Measurements from ENCODE around the gene INTS15. TPM values are rescaled to one million over a fixed set of nuclear protein-coding genes. Genes with fewer than 3 reads are reported as not detected.

Gene INTS15
- total RNA-seq, 1 experiment from 2014 or later, result 21.4 TPM

DNA sequence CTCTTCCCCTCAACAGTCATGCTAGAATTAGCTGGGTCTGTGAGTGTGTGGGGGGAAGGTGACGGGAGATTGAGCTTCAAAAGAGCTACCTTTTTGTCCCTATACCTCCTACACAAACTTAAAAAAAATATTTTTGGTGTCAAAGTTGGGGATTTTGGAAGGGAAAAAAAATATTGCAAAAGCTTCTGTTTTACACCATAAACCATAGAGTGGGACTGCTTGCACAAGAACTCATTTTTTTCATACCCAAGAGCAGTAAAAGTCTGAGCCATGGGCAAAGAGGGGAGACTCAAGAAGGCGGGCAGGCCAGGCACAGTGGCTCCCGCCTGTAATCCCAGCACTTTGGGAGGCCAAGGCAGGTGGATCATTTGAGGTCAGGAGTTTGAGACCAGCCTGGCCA is 21.9 kb upstream of the INTS15 start:
- no peak overlapping the region for H3K4me3 ChIP-seq
- no peaks in the 10 kb centered on the region for H3K4me1 ChIP-seq (replicated peaks; ENCODE audit: insufficient read depth)
- DNase-seq, result no peak
- ChIA-PET CTCF (no interaction called here), POLR2A (ENCODE audit: unreplicated experiment) (no interaction called here)
- H3K27me3 ChIP-seq (ENCODE audit: insufficient read depth, low read depth), result peaks cover 42% of the 10 kb centered on the region
- intact Hi-C loops (cut with micrococcal nuclease; ENCODE audit: unreplicated experiment), result no loop called here
- no peaks in the 10 kb centered on the region for H4K20me1 ChIP-seq (ENCODE audit: insufficient read depth)
- H3K4me2 ChIP-seq, result no peak overlapping the region
- no peak for TF ChIP-seq EZH2 (IDR thresholded peaks at IDR 0.05; ENCODE audit: low read depth)
- TF ChIP-seq, protein P1, sequence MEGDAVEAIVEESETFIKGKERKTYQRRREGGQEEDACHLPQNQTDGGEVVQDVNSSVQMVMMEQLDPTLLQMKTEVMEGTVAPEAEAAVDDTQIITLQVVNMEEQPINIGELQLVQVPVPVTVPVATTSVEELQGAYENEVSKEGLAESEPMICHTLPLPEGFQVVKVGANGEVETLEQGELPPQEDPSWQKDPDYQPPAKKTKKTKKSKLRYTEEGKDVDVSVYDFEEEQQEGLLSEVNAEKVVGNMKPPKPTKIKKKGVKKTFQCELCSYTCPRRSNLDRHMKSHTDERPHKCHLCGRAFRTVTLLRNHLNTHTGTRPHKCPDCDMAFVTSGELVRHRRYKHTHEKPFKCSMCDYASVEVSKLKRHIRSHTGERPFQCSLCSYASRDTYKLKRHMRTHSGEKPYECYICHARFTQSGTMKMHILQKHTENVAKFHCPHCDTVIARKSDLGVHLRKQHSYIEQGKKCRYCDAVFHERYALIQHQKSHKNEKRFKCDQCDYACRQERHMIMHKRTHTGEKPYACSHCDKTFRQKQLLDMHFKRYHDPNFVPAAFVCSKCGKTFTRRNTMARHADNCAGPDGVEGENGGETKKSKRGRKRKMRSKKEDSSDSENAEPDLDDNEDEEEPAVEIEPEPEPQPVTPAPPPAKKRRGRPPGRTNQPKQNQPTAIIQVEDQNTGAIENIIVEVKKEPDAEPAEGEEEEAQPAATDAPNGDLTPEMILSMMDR (conservative IDR thresholded peaks at IDR 0.05), result no peak
- BruUV-seq (replicated peaks), result no TSS peak
- no peak overlapping the region for H3K27ac ChIP-seq
- H2AFZ ChIP-seq, result no peak overlapping the region; the same call in 1 of the 2 replicates
- H3K9me3 ChIP-seq (ENCODE audit: insufficient read depth, low read depth), result no peaks in the 10 kb centered on the region
- H3K79me2 ChIP-seq (ENCODE audit: low read depth), result no peaks in the 10 kb centered on the region
- no peaks in the 10 kb centered on the region for H3F3A ChIP-seq (ENCODE audit: insufficient read depth, low read depth)
- H3K9me2 ChIP-seq (ENCODE audit: insufficient read depth), result no peaks in the 10 kb centered on the region
- H3K36me3 ChIP-seq (ENCODE audit: low read depth), result no peaks in the 10 kb centered on the region

DNA sequence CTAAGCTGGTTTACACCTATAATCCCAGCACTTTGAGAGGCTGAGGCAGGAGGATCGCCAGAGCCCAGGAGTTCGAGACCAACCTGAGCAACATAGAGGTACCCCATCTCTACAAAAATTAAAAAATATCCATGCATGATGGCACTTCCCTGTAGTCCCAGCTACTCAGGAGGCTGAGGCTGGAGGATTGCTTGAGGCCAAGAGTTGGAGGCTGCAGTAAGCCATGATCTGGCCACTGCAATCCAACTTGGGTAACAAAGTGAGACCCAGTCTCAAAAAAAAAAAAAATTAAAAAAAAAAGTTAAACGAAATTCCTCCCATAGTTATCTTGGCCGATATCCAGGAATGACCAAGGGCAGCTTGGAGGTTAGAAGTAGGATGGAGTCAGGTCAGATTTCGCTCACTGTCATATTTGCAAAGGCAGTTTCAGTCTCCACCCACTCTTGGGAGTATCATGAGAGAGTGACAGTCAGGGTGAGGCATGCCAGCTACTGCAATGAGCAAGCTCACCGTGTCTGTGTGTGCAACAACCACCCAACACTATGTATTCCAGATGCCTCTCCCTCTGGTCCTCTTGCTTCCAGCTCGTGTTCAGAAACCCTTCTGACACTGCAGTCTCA is 18.6 kb upstream of the INTS15 start:
- Histone ChIP-seq H3F3A (ENCODE audit: insufficient read depth, low read depth) (peaks cover 8% of the 10 kb centered on the region; the same call in 1 of the 2 replicates), H3K79me2 (ENCODE audit: low read depth) (no peaks in the 10 kb centered on the region), H3K4me2 (no peak overlapping the region), H3K9me3 (ENCODE audit: insufficient read depth, low read depth) (no peaks in the 10 kb centered on the region), H3K27ac (no peak overlapping the region), H3K4me1 (replicated peaks; ENCODE audit: insufficient read depth) (peaks cover 4% of the 10 kb centered on the region), H4K20me1 (ENCODE audit: insufficient read depth) (no peaks in the 10 kb centered on the region), H3K4me3 (no peak overlapping the region), H2AFZ (no peak overlapping the region), H3K9me2 (ENCODE audit: insufficient read depth) (no peaks in the 10 kb centered on the region), H3K27me3 (ENCODE audit: insufficient read depth, low read depth) (peaks cover 21% of the 10 kb centered on the region), H3K36me3 (ENCODE audit: low read depth) (no peaks in the 10 kb centered on the region)
- intact Hi-C loops (cut with micrococcal nuclease; ENCODE audit: unreplicated experiment), result loop anchor here (10.0 kb wide), 1 partner anchor 56 kb away; no protein-coding TSS in a partner anchor
- TF ChIP-seq, protein P1 (conservative IDR thresholded peaks at IDR 0.05), result no peak
- no peak for TF ChIP-seq EZH2 (IDR thresholded peaks at IDR 0.05; ENCODE audit: low read depth)
- ChIA-PET CTCF (no interaction called here), POLR2A (ENCODE audit: unreplicated experiment) (interaction anchor here (0.6 kb wide), 1 partner anchor 1162 kb away, joined by 5 read pairs; no protein-coding TSS in a partner anchor)
- BruUV-seq (replicated peaks), result no TSS peak
- DNase-seq, result no peak

DNA sequence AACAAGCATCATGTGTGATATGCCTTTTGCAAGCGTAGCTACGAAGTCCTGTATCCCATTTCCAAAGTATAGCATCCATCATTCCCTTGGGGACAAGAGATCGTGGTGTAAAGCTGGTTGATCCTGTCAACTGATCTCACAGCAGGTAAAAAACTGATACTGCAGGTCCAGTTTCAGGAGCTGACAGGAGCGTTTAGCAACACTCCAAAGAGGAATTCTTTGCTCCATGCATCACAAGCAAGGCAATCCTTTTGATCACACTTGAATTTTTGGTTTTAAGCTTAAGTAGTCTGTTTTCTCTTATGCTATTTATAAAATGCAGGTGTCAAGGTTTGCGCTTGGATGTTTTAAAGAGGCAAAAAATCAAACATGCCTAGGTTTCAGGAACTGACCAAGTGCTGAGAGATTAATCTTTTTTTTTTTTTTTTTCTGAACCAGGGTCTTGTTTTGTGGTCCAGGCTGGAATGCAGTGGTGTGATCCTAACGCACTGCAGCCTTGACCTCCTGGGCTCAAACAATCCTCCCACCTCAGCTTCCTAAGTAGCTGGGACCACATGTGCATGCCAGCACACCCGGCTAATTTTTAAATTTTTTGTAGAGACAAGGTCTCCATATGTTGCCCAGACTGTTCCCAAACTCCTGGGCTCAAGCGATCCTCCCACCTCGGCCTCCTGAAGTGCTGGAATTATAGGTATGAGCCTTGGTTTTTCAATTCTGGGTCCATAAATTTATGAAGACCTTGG is 14.4 kb upstream of the INTS15 start:
- H4K20me1 ChIP-seq (ENCODE audit: insufficient read depth), result no peaks in the 10 kb centered on the region
- no peaks in the 10 kb centered on the region for H3K36me3 ChIP-seq (ENCODE audit: low read depth)
- no peak overlapping the region for H3K4me3 ChIP-seq
- no peaks in the 10 kb centered on the region; the same call in 1 of the 2 replicates for H3K27me3 ChIP-seq (ENCODE audit: insufficient read depth, low read depth)
- no peak overlapping the region for H3K4me2 ChIP-seq
- intact Hi-C loops (cut with micrococcal nuclease; ENCODE audit: unreplicated experiment), result loop anchor here (10.0 kb wide), 1 partner anchor 61 kb away; no protein-coding TSS in a partner anchor
- no peaks in the 10 kb centered on the region for H3K9me3 ChIP-seq (ENCODE audit: insufficient read depth, low read depth)
- DNase-seq, result no peak
- POLR2A ChIA-PET (ENCODE audit: unreplicated experiment), result no interaction called here
- no peaks in the 10 kb centered on the region for H3K9me2 ChIP-seq (ENCODE audit: insufficient read depth)
- H3K4me1 ChIP-seq (replicated peaks; ENCODE audit: insufficient read depth), result peaks cover 17% of the 10 kb centered on the region
- TF ChIP-seq, protein P1 (conservative IDR thresholded peaks at IDR 0.05), result no peak
- no peak for TF ChIP-seq EZH2 (IDR thresholded peaks at IDR 0.05; ENCODE audit: low read depth)
- no peak overlapping the region for H2AFZ ChIP-seq
- no peak overlapping the region for H3K27ac ChIP-seq
- H3F3A ChIP-seq (ENCODE audit: insufficient read depth, low read depth), result peaks cover 27% of the 10 kb centered on the region; the same call in 1 of the 2 replicates
- no peaks in the 10 kb centered on the region for H3K79me2 ChIP-seq (ENCODE audit: low read depth)
- CTCF ChIA-PET, result interaction anchor here (0.6 kb wide), 2 partner anchors 15 to 718 kb away, joined by 6 to 9 read pairs; no protein-coding TSS in a partner anchor
- no TSS peak for BruUV-seq (replicated peaks)
